Middle frontal gyrus (tissue), 1 donor: ENCODE results near the gene GNAL.
"Not testable (repeated sequence)": the region's sequence is repeated elsewhere in the genome, so short reads cannot be mapped to it uniquely, and the experiment has no call there.

Experiments
- DNase-seq: peaks from one replicate; pipeline ENCODE4 v3.0.0-alpha.2; 2015; ENCODE audit warnings: low spot score; ENCODE audit errors: extremely low spot score

Gene GNAL

DNA sequence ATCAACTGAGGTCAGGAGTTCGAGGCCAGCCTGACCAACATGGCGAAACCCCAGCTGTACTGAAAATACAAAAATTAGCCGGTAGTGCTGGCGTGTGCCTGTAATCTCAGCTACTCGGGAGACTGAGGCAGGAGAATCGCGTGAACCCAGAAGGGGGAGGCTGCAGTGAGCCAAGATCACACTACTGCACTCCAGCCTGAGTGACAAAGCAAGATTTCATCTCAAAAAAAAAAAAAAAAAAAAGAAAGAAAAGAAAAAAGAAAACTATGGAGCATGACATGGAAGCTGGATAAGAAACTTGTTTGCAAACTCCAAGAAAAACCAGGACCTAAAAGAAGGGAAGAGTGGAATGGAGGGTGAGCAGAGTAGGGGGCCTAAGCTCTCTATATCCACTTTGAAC is 160.2 kb downstream of the GNAL start:
- no peak for DNase-seq

DNA sequence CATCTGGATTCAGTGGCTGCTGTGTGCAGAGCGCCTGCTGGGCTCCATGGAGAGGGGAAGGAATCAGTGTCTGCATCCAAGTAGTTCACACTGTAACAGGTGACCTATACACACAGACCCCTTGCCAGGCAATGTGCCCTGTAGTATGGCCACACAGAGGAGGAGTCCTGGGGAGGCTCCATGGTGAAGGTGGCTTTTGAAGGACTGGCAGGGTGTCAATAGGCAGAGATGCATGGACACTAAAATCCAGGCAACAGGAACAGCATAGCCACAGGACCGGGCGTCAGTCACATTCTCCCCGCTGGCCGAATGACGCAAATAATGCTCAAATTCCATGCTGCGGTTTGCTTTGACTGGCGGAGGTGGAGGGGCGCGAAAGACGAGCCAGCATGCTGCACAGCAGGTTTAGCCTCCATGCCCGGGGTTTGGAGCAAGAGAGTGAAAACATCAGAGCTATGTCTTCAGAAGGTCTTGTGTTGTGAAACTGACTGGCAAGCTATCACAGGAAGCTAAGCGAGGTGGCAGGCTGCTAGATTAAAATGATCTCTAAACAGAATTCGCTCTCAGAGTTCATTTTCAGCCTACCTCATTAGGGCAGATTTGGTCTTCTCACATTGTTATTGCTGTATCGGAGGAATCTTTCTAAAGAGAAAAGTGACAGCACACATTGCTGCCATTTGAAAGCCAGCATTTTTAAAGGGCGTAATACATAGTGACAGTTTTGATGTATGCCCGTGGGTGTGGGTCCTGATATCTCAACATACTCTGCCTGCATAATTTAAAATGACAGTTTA is 161.0 kb downstream of the GNAL start:
- DNase-seq, result peak; percentile 38

DNA sequence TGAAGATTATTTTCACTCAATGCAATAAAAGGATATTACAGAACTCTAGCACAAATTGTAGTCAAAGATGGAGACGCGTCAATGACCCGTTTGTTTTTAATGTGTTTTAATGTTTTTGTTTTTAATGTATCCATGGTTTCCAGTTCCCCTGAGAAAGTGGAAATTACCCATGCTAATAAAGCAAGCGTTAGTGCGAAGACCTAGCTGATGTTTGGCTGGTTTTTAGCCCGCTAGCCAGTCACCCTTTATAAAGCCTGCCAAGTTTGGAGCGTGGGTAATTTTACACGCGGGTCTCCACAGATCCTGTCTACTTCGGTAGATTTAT is 161.7 kb downstream of the GNAL start:
- no peak for DNase-seq

DNA sequence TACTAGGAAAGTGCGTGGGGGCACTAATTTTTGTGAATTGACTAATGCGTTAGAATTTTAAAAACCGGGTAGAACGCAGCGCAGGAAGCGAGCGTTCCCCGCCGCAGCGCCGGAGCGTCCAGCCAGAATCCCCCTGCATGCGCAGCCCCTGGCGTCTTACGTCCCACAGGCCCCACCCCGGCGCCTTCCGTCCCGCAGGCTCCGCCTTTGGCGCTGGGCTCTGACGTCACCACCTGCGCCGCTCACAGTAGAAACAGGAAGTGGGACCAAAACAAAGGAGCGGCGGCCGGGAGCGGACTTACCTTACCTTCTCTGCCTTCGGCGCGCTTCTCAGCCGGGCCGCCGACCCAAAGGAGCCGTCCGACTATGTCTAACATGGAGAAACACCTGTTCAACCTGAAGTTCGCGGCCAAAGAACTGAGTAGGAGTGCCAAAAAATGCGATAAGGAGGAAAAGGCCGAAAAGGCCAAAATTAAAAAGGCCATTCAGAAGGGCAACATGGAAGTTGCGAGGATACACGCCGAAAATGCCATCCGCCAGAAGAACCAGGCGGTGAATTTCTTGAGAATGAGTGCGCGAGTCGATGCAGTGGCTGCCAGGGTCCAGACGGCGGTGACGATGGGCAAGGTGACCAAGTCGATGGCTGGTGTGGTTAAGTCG is 162.2 kb downstream of the GNAL start, which contains the start of gene CHMP1B:
TSS of gene CHMP1B (plus strand) at position 268 of the 660 bp plus-strand sequence. CDS start at position 367, 99 bp downstream.
- DNase-seq, result peak; percentile 97

DNA sequence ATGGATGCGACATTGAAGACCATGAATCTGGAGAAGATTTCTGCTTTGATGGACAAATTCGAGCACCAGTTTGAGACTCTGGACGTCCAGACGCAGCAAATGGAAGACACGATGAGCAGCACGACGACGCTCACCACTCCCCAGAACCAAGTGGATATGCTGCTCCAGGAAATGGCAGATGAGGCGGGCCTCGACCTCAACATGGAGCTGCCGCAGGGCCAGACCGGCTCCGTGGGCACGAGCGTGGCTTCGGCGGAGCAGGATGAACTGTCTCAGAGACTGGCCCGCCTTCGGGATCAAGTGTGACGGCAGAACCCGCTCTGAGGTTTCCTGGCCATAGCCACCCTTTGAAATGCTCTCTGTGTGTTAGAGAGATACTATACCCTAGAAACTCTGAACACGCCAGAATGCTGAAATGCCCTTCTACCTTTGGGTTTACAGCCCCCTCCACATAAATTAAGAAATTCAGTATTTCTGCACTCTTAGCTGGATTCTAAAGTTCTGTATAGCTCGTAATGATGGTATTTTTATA is 162.8 kb downstream of the GNAL start:
- DNase-seq, result no peak

DNA sequence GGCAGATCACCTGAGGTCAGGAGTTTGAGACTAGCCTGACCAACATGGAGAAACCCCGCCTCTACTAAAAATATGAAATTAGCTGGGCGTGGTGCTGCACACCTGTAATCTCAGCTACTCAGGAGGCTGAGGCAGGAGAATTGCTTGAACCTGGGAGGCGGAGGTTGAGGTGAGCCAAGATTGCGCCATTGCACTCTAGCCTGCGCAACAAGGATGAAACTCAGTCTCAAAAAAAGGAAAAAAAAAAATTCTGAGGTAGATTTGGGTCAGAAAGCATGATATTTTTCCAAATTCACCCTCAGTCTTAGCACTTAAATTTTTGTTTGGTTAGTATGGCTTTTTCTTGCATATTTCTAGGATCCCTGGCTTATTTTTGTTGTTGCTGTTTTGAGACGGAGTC is 165.5 kb downstream of the GNAL start:
- DNase-seq, result not testable (repeated sequence)

DNA sequence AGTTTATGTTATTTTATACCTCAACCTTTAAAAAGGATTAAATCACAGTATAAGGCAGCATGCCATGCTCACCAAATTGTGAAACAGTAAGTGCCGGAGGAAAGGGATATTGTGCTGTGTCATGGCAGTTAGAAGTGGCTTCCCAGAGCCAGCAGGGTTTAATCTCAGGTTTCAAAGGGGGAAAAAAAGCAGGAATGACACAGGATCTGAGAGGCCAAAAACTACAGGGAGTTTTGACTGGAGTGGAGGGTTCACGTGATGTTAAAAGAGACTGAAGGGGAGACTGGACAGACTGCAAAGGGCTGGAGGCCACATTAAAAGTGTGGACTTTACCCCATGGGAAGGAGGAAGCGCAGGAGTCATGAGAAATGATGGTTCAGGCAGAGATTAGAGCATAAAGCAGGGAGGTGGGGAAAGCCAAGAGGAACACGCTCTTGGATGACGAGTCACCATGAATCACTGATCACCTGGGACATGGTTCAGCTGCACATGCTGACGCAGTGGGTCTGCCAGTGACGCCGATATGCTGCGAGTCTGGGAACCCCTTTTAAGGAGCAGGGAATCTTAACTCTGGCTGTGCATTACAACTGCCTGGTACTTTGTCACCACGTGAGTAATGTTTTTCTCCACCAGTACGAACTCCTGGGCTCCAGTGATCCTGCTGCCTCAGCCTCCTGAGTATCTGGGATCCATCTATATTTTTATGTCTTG is 168.3 kb downstream of the GNAL start:
- peak; percentile 25 for DNase-seq

DNA sequence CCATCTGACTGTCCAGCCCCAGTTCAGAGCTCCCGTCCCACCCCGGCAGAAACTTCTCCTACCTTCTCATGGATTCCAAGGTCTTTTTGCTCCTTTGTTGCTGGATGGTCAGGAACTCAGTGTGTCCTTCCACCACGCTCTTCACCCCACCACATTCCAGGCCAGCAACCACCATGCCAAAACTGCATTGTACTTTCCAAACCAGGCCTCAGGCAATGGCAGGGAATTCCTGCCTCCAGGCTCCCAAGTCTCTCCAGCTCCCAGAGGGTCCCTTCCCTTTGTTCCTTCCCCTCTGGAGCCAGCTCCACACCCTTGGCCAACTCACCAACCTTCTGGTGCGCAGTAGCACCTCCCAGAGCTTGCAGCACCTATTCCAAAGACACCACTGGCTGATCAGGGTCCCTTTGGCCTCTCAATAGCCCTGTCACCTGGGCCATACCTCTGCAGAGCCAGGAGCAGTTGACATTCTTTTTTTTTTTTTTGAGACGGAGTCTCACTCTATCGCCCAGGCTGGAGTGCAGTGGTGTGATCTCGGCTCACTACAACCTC is 170.3 kb downstream of the GNAL start:
- no peak for DNase-seq

DNA sequence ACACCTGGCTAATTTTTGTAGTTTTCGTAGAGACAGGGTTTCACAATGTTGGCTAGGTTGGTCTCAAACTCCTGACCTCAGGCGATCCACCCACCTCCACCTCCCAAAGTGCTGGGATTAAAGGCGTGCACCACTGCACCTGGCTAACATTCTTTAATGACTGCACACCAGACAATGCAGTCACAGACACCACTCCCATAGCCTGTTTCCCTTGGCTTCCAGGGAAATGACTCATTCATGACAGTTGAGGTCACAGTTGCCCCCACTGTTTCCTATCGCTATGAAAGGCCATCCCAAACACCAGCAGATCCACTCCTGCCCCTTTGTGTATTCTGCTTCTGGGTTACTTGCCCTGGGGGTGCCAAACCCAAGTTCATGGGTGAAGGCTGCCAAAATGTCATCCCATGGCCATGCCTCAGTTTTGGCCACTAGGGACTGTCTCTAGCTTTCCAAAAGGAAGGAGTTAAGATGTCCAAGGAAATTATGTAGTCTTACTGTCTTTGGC is 170.9 kb downstream of the GNAL start:
- no peak for DNase-seq

DNA sequence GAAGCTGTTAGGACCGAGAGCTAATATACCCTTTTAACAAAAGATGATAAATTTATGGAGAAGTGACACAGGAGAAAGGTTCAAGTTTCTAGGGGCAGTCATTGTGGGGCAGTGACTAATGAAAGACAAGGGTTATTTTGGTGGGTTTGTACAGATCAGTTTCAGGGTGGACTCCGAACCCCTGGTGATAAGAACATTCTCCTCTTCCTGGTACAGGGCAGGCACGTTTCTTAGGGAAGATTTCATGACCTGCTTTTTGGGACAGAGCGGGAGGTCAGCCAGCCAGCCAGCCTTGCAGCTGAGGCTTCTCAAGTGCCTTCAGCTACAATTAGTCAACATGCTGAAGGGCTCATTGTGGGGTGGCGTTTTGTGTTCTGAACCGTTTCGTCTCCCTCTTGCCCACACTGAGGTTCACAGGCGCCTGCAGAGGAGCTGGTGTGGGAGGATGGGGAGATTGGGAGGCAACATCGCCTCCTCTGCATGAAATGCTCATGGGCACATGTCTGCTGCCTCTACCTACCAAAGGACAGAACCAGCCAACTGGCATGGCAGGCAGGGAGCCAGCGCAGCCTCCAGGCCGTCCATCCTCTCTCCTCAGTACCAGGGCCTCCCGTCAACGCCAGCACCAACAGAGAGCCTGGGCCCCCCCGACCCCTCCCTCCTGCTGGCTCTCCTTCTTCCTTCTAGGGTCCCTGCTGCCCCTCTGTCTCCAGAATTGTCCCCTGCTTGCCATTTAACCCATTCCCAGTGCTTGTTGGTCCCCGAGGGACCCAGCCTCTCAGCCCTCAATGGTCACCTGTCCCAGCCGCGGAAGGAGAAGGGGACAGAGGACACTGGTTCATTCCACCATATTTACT is 171.8 kb downstream of the GNAL start:
- DNase-seq, result no peak

DNA sequence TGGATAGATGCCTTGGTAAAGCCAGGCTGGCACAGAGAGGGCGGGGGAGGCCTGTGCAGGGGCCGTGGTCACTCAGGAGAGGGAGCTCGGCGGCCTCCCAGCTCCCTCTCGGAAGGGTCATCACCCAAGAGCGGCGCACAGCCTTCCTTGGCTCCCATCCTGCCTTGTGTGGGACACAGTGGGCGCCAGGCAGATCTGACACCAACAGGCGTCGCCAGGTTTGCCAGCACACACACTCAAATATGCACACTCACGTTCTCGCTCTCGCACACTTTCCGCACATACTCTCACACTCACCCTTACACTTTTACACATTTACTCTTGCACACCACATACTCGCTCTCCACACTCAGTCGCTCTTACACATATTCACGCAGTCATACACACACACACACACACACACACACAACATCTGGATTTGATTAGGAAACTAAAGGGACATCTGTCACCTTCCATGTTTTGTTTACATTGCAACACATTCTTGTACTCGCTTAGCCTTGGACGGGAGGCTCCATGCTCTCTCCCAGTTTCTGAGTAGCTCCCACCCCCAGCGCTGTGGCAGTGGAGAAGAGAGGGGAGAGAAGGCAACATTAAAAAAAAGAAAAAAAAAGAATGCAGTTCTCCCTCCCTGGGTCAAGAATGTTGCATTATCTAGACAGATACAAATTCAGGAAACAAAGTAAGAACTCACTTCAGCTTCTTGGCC is 172.7 kb downstream of the GNAL start:
- DNase-seq, result no peak

DNA sequence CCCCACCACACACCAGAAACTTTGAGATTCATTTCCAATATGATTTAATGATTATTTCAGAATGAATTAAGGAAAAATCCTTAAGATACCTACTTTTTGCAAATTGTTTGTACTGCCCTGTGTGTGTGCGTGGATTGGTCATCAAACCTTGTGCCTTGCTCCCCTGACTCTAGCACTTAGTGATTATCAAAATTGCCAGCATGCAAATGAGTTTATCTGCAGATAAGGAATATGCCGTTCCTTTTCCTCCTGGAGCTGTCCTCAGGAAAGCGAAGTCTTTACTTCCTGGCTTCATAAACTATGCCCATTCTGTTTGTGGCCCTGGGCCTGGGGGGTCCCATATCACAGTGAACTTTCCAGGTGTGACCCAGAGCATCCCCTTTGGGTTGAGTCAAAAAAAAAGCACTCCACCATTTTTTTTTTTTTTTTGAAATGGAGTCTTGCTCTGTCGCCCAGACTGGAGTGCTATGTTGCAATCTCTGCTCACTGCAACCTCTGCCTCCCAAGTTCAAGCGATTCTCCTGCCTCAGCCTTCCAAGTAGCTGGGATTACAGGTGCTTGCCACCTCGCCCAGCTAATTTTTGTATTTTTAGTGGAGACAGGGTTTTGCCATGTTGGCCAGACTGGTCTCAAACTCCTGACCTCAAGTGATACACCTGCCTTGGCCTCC is 173.5 kb downstream of the GNAL start:
- DNase-seq, result no peak

DNA sequence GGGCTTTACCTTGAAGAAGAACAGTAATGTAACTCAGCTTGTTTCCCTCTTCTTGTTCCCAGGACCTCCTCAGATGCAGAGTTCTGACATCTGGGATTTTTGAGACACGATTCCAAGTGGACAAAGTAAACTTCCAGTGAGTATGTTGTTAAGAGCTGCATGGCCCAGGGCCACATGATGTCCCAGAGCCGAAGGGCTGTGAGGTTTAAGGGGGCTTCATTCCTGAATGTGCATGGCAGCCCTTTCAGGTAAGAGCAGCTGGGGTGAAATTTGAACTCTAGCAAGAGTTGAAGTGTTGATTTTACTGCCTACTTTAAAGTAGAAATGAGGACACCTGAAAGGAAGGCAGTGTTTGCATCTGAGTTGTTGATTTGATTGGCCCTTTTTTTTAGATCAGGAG is 175.4 kb downstream of the GNAL start:
- no peak for DNase-seq

DNA sequence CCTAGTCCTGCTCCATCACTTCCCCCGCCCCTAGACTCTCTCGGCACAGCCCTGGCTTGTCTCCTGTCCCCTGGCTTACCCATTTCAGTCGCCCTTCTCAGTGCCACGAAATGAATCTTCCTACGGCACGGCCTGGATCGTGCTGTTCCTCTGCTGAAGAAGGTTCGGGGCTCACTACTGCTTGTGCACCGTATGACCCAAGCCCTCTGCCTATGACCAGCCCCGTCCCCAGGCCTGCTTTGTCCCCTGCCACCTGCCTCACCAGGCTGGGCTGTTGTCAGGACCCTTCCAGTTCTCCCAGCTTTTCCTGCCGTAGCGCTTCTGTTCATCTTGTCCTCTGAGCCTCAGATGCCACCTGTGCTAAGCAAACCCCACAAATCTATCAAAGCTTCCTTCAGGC is 176.0 kb downstream of the GNAL start:
- no peak for DNase-seq

DNA sequence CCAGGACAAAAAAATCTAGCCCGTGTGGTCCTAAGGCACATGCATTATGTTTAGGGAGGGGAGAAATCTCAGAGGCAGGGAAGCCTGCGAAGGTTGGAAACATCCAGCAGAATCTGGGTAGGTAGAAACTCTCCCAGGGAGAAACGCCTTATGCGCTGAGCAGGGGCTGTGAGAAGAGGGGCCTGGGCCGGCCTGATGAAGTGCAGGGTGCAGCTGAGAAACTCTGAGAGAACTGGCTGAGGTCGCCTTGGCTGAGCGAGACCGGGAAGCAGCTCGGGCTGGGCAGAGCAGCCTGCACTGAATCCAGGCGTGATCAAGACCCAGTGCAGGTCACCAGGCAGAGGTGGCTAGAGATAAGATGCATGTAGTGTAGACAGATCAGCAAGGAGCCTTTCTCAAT is 177.3 kb downstream of the GNAL start:
- DNase-seq, result no peak

DNA sequence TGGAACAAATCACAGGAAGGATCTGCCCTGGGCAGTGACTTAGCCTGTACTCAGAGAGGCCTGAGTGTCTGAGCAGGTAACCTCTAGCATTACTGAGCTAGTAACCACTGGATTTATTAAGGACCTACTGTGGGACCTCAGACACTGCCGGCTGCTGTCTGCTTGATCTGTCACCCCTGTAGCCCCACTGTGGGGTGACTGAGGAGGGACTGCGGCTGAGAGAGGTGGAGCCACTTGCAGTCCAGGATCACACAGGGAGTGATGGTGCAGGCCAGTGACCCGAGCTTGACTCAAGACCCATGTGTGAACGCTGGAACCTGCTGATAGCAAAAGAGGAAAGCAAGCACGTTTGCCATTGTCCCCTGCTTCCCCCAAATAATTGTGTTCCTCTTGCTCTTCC is 177.7 kb downstream of the GNAL start:
- no peak for DNase-seq

DNA sequence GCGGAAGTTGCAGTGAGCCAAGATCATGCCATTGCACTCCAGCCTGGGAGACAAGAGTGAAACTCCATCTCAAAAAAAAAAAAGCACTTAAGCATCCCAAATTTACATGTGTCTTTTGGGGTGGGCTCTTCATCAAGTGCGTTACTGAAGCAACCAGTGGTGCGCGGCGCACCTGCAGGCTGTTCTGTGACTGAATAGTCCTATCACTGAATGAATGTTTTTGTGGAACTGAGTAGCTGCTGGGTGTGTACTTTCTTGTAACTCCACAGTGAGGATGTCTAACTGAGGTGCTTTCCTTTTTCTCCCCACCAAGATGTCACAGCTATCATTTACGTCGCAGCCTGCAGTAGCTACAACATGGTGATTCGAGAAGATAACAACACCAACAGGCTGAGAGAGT is 179.2 kb downstream of the GNAL start:
- DNase-seq, result no peak

DNA sequence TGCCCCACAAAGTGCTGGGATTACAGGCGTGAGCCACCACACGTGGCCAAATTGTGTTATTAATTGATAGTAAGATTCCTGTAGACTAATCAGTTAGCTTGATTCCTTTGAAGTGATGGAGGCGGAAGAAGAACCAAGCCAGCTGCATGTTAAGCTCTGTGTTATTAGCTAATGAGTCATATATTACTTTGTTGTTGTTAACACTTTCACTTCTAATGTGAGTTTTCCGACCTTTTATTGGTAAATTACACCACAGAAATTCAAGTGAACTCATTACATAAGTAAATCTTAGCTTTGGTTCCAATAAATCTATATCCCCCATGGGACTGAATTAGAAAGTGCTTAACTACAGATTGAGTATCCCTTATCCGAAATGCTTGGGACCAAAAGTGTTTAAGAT is 182.4 kb downstream of the GNAL start:
- no peak for DNase-seq

DNA sequence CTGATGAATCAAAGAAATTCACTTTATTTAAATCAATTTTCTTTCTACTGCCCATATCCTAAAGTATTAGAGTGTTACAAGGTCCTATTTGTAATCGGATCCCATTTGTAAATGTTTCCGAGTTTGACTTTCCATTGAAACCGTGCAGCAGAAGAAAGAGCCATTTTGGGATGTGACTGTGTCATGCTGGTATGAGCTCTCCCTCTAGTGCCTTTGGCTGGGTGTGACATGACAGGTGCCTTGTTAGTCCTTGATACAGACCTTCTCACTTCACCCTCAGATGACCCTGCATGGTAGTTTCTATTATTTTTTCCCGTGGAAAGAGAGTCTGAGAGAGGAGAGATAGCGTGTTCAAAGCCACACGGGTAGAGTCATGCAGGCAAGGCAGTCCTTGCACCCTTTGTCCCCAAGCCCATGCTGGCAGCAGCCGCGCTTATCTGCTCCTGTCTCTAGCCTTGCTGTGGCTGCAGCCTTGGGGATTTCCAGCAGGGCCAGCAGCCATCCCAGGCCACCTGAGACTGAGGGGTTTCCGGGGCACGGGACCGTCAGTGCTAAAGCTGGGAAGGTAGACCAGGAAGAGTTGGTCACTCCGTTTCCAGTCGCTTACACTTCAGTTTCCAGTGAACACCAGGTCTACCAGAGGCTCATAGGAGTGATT is 183.5 kb downstream of the GNAL start:
- no peak for DNase-seq
